GM19463 (cell line): Measurements from ENCODE around the gene SUCLA2.
"Not testable (repeated sequence)": the region's sequence is repeated elsewhere in the genome, so short reads cannot be mapped to it uniquely, and the experiment has no call there.

ENCODE experiments used
- ATAC-seq: cut with Tn5 transposase; IDR thresholded peaks from one replicate; pipeline ENCODE4 v1.9.1; 2021; ENCODE audit warnings: mild to moderate bottlenecking, moderate library complexity; ENCODE audit not compliant: unreplicated experiment

SUCLA2 gene

DNA sequence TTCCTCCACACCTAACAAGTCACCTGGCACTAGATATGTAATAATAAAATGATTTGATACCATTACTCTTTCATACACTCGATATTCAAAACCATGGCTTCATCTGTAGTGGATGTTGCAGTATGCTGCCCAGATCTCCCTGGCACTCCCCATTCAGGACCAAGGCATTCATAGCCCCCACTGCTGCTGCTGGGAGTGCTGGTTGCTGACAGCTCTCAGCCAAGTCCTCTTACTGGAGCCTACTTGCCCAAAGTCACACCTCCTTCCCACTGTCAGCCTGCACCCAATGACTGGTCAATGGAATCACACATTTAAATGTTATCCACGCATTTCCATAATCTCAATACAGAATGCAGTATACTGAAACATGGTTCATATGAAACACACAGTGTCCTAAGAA lies 3.7 kb downstream of the SUCLA2 start:
- ATAC-seq: no peak

DNA sequence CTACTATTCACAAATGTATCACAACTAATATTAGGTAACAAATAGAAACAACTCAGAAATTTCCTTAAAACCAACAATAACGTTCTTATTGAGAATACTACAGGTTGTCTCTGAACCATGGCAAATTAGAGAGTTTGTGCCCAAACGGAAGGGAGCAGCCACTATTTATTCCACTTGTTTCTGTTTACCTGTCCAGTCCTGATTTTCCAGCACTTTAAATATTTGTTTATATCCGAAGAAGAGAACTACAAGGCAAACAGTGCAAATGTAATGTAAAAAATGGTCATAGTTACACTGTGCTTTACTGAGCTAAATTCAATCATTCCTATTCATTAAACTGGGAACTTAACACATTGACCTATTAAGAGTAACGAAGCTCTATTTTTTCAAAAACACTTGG lies 9.2 kb downstream of the SUCLA2 start:
- no peak for ATAC-seq

DNA sequence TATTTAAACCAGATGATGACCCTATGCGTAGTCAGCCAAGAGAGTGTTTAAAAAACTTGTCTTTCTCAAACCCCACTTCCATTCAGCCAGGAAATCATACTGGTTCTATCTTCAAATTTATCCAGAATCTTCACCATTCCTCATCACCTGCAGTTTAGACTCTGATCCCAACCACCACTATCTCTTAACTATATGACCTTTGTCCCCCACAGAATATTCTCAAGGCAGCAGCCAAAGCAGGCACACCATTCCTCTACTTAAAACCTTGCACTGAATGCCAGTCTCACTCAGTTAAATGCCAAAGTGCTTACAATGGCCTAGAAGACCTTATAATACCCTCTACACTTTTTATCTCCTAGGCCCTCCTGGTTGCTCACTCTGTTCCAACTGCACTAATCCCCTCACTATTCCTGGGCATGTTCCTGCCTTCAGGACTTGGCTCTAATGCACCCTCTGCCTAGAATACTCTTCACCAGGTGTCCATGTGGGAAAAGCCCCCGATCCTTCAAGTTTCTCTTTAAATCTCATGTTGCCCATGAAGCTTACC lies 10.1 kb downstream of the SUCLA2 start:
- ATAC-seq: no peak

DNA sequence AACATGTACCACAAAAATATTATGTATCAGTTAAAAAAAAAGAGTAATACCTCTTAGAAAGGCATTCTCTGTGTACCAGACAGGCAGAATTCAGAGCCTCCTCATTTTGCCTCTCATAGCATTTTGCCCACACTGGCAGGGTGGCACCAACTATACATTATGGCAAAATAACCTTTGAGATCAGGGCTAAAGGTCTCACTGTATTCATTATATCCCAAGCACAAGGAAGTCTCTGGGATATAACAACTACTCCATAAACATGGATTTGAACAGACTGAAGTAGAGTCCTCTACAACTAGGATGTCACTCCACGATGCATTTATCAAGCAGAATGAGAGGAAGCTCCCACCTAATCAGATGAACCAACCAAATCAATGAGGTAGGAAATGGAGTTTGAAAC lies 10.6 kb downstream of the SUCLA2 start:
- no peak for ATAC-seq

DNA sequence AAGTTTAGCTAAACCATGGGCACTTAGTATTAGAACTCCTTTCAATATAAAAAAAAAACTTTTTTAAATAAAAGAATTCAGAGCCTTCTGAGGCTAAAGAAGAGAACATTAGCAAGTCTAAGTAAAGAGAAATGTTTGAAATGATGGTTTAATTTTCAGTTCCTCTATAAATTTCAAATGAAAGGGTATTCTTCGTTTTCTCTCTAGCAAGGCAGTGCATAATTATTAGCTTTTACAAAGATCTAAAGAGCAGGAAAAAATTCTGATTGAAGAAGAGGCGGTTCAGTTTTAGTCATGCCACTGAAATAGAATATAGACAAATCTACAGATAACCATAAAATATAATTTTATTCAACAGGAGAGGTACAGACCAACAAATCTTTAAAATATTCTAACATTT lies 18.0 kb downstream of the SUCLA2 start:
- no peak for ATAC-seq

DNA sequence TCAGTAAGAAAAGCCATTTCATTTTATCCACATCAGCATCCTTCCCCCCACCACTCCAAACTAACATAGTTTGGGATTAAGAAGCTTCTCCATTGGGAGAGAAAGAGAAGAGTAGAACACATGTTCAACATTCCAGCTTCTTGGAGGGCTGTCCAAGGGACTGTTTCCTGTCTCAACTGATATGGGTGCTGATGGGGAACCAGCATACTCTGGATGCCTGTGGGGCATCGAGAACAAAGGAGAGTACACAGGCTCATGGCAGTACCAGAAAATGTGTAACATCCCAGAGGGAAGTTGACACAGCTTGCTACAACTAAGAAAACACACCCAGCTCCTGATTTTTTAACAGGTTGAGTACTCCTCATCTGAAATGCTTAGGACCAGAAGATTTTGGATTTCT lies 24.7 kb downstream of the SUCLA2 start:
- ATAC-seq: no peak

DNA sequence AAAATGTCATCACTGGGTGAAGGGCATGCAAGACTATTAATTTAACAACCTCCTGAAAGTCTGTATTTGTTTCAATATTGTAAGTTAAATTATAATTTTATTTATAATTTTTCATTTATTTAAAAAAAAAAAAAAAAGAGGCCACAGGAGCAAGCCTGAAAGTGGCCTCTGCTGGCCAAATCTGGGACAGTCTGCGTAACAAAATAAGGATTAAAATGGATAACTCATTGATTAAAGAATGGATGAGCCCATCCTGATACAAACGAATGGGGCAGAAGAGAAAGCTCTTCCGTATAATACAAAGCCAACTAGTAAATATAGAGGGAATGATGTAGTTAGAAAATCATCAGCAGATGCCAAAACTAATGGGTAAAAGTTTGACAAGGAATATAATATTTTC lies 36.2 kb downstream of the SUCLA2 start:
- ATAC-seq: no peak

DNA sequence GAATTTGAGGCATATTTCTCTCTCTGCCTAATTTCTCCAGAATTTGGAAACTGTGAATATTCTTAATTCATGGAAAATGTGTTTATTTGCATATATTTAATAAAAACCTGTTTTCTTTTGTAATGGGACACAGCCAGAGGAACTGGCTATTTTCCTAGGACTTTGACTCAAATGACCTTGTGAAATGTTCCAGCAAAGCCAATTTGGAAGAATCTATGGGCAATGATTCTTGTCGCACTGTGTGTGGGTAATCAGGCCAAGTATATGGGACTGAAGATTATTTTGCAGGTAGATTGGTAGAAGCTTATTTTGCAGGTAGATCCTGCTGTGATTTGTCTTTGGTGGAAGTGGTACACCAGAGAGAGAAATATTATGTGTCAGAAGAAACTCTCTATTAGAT lies 38.8 kb downstream of the SUCLA2 start:
- ATAC-seq: no peak

DNA sequence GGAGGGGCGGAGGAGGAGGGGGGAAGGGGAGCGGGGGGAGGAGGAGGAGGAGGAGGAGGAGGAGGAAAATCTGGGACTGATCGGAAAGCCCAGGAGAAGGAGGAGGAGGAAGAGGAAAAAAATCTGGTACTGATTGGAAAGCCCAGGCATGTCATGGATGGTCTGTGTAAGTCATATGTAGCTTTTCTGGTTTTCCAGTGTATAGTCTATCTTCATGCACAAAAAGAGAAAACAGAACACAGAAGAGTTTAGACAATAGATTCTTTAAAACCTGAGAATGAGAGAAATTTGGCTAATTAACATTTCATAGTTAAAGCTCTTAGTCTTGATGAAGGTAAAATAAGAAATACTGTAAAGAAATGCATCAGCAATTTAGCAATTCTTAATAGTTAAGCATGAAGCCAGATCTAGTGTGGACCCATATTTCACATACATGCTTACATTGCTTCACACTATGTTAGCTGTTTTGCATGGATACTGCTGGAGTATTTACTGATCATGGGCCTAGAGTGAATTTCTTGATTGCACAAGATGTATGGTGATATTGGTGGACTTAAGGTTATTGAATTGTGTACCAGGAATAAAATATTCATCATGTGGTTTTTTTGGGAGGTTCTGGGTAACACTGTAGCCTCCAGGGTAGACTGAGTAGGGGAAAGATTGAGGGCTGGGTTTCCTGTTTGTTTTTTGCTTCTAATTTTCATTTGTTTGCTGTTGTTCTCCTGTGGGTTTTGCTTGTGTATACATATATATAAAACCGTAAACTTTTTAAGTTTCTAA lies 41.4 kb downstream of the SUCLA2 start:
- ATAC-seq: no peak

DNA sequence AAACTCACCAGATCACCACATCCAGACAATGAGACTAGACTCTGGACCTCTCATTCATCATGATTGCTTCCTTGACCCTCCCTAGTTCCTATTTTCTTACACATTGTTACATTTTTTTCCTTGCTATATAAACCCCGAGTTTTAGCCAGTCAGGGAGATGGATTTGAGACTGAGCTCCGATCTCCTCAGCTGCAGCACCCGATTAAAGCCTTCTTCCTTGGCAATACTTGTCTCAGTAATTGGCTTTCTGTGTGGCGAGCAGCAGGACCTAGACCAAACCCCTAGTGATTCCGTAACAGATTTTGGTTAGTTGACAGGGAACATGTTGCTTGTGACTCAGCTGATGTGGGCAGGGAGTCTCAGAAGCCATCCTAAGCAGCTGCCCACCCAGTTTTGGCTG lies 44.0 kb downstream of the SUCLA2 start:
- no peak for ATAC-seq

DNA sequence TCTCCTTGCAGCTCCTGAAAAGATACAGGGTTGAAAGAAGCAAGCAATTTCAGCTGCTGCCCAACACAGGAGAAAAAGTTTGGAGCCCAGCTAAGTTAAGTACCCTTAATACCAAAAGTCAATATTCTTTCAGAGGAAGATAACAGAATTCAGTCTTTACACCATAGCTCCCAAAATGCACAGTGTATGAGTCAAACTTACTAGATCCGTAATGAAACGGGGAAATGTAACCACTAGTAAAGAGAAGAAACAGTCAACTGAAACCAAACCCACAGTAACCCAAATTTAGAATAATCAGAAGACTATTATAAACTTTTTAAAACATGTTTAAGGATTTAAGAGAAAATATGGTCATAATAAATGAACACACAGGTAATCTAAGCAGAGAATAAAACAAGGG lies 45.2 kb downstream of the SUCLA2 start:
- ATAC-seq: no peak

DNA sequence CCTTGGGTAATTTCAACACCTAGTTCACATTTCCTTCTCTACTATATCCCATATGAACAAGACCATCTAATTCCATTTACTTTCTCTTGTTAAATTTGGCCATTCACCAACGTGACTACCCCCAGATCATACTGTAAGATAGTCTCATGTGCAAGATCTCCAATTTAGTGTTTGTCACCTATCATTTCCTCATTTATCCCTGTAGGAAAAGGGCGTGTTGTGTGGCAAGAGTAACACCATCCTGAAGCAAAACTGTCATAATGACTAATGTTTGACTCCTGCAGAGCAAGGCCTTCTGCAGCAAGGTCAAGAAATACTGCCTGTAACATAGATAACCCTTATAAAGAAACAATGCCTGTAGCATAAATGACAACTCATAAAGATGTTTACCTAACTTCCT lies 51.3 kb downstream of the SUCLA2 start:
- ATAC-seq: no peak

DNA sequence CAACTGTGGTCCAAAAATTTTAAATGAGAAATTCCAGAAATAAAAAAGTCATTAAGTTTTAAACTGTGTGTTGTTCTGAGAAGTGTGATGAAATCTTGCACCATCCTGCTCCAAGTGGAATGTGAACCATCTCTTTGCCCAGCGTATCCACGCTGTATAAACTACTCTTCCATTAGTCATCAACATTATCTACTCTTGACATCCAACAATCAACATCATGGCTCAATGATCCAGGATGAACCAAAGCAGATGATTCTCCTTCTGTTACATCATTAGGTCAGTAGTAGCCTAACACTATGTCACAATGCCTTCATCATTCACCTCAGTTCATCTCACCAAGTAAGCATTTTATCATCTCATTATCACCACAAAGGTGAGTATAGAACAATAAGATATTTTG lies 55.3 kb downstream of the SUCLA2 start:
- no peak for ATAC-seq

DNA sequence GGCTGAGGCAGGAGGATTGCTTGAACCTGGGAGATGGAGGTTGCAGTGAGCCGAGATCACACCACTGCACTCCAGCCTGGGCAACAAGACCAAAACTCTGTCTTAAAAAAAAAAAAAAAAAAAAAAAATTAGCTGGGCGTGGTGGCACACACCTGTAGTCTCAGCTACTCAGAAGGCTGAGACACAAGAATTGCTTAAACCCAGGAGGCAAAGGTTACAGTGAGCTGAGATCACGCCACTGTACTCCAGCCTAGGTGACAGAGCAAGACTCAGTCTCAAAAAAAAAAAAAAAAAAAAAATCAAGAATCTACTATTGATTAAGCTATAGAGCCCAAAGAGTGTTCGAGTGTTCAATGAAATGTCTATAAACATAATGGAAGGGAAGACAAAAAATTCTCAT lies 55.9 kb downstream of the SUCLA2 start:
- ATAC-seq: not testable (repeated sequence)

DNA sequence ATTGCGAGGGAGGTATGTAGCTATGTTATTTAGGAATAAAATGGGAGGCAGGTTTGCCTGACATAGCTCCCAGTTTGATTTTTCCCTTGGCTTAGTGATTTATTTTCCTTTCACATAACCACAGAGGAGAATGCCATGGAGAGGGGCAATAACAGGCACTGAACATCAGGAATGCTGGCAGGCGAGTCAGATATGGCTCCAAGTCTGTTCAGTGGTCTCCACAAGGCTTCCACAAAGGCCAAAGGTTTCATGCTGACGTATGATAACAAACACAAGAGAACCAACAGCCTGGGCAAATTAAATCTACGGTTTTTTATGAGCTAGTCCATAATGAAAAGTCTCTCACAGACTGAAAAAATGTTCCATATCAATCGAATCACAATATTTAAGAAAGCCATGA lies 66.7 kb downstream of the SUCLA2 start:
- ATAC-seq: no peak

DNA sequence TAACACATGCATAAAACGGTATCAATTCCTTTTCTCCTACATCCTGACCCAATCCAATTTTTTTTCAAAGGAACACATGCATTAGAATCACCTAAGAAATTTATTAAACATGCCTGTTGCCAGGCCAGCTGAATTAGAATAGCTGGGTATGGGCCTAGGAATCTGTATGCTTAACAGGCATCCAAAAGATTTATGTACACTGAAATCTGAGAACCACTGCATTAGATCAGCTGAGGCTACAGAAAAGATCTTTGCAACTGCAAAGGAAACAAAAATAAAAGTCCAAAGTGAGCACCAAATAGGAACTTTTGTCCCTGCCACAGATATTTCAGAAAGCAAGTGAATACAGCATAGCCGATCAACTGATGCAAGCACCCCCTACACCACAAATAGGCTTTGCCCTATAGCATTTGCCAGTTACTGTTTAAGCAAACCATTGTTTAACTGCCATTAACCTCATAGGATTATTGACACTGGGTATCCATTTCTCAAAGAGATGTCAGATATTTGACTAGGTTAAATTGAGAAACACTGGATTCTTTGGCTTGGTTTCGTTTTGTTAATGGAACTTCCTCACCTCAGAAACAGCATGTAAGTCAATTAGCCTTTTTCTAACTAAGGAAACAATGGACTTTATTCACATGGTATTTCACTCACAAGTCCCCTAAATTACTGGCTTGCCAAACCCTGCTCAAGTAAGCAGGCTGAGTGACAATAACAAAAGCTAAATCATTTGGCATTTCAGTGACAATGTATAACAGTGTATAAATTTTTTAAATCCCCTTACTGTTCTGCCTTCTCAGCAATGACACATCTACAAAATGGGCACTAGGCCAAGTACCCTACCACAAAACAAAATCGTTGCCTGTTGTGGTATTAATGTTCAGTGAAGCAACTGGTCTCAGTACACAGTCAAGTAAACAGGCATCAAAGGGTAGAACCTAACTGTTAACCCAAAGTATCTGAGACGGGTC lies 67.8 kb downstream of the SUCLA2 start:
- ATAC-seq: peak; percentile 58

DNA sequence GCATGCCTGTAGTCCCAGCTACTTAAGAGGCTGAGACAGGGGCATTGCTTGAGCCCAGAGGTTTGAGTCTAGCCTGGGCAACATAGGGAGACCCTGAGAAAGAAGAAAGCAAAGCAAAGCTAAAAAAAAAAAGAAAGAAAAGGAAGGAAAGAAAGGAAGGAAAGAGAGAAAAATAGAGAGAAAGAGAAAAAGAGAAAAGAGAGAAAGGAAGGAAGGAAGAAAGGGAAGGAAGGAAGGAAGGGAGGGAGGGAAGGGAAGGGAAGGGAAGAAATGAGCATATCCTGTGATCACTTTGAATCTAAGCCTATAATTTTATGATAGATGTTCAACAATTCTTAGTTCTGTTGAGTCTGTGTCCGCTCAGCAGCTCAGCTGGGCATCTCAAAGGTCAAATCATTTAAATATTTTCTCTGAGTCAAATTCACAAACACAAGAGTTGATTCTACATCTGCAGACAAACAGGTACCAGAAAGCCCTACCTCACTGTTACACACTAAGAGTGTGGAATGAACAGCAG lies 70.4 kb downstream of the SUCLA2 start:
- no peak for ATAC-seq

DNA sequence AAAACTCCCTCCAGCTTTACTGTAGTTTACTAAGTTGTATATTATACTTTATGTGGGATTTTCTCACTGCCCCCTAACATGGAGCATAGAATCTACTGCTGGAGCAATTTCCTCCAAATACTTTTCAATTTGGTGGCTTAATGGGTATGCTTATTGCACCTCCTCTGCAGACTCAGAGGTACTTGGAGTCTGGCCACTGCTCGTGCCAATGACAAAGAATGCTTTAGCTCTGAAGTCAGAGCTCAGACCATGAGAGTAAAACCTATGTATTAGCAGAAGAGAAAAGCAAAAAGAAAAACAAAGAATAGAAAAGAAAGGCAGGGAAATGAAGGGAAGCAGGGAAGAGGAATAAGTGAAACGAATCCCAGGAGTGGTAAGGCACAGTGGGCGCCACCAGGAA lies 71.9 kb downstream of the SUCLA2 start:
- ATAC-seq: no peak

DNA sequence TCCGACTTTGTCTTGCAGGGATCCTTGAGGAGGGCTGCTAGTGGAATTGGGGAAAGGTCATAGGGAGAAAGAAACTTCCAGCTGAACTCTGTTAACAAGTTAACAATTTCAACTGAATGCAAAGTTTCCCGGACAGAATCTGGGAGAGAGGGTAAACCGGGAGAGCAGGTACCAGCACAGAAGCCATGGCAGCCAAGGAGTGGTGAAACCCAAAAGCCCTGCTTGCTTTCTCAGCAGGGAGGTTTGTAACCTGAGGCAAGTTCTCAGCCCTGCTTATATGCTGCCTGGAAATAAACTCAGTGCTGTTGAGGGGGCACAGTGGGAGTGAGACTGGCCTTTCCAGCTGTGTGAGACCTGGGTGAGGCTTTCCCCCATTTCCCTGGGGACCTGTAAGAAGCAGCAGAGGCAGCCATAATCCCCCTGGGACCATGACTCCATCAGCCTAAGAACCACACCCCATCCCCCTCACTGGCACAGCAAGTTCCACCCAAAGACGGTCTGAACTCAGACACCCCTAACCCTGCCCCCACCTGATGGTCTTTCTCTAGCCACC lies 84.0 kb downstream of the SUCLA2 start:
- no peak for ATAC-seq

DNA sequence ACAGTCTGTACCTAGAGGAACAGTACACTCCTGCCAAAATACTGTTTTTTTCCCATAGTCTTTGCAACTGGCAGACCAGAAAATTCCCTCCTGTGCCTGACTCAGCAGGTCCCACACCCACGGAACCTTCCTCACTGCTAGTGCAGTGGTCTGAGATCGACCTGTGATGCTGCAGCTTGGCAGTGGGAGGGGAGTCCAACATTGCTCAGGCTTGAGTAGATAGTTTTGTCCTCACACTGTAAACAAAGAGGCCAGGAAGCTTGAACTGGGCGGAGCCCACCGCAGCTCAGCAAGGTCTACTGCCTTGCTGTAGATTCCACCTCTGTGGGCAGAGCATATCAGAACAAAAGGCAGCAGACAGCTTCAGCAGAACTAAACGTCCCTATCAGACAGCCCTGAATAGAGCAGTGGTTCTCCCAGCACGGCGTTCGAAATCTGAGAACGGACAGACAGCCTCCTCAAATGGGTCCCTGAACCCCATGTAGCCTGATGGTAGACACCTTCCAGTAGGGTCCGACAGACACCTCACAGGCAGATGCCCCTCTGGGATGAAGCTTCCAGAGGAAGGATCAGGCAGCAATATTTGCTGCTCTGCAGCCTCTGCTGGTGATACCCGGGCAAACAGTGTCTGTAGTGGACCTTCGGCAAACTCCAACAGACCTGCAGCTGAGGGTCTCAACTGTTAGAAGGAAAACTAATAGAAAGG lies 92.7 kb downstream of the SUCLA2 start:
- no peak for ATAC-seq

DNA sequence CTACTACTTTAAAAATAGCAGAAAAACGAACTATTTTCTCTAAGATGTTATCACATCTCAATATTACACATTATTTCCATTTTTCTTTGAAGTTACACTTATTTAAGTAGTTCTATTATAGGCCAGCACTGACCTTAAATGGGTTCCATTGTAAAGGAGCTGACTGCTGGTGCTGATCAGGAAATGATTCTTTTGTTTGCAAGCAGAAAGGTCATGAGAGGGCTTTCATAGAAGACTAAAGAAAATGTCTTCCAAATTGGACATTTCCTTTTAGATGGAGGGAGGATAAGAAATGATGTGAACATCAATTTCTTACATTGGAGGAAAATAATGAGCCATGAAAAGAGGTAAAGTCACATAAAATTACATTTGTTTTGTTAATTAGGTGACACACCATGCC lies 96.2 kb downstream of the SUCLA2 start:
- no peak for ATAC-seq
